ENCODE results near the gene RC3H2.
A peak's percentile ranks its signal among the peaks of the same experiment; 100 is the strongest.
"Not testable (repeated sequence)": the region's sequence is repeated elsewhere in the genome, so short reads cannot be mapped to it uniquely, and the experiment has no call there.

Gene RC3H2

GRCh38 chr9:122837266-122837850 lies 67.8 kb downstream of the RC3H2 start:
- DNase-seq: no peak

GRCh38 chr9:122835313-122835731 lies 69.8 kb downstream of the RC3H2 start:
- DNase-seq: no peak

DNA sequence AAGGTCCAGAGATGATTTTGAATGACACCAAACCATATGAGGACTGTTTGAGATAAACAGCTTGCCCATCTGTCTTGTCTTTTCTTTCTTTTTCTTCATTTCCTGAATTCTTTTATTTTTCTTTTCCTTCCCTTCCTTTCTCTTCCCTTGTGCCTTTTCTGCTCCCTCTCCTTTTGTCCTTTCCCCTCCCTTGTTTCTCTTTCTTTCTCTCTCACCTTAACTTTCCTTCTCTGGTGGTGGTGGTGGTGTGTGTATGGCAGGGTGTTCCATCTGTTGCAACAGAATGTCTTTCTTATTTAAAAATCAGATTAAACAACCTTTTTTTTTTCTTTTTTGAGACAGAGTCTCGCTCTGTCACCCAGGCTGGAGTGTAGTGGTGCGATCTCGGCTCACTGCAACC lies 73.0 kb downstream of the RC3H2 start:
- no peak for DNase-seq

DNA sequence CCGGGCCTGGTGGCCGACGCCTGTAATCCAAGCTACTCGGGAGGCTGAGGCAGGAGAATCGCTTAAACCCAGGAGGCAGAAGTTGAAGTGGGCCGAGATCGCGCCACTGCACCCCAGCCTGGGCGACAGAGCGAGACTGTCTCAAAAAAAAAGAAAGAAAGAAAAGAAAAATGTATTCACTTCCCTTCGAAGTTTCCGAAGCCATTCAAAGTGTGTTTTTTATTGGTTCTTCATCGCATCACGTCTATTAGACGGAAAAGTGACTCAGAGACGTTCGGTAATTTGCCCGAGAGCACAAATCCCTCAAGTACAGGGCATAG lies 76.2 kb downstream of the RC3H2 start:
- DNase-seq: not testable (repeated sequence)

- DNase-seq: no peak
Observed at GRCh38 chr9:122827761-122828093, 77.4 kb downstream of the RC3H2 start.

DNA sequence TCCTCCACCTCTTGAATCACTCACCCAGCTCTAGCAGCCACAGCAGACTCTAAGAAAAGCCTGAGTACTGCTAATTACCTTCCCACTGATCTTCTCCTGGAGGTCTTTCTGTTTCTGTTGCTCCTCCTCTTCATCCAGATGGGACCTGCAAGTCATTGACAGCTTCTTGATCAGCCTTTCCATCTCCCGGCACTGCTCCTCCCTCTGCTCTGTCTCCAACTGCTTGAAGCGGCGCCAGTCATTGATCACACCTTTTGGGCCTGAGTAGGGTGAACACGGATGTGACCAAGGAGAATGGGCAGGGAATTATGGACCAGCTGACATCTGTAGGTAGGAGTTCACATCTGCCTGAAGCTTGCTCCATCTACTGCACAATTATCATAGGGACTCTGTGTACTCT lies 82.2 kb downstream of the RC3H2 start:
- DNase-seq: no peak

GRCh38 chr9:122822056-122822455 lies 83.1 kb downstream of the RC3H2 start:
- DNase-seq: no peak

DNA sequence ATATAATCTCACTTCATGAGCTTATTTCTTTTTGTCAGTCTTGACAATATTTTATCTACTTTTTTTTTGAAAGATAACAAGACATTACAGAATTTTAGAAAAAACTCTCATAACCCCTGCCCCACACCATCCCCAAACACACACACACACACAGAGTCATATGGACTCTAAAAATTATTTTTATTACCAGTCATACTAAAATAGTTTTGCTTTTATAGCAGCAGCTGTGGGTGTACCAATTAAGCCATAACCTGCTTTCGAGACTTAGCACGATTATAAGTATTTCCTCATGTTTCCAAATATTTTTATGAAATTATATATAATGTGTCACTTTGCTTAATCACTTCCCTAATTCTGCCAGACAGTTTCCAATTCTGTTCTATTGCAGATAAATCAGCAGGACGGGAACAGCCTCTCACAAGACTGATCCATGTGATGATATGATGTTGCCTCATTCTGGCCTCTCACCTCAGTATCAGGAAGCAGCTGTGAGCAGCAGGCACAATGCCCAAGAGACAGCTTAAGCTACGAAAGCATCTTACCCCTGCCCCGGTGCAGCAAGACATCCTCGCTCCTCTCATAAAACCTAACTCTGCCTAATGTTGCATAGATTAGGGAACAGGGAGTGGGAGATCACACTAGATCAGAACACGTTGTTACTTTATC lies 83.7 kb downstream of the RC3H2 start:
- no peak for DNase-seq

DNA sequence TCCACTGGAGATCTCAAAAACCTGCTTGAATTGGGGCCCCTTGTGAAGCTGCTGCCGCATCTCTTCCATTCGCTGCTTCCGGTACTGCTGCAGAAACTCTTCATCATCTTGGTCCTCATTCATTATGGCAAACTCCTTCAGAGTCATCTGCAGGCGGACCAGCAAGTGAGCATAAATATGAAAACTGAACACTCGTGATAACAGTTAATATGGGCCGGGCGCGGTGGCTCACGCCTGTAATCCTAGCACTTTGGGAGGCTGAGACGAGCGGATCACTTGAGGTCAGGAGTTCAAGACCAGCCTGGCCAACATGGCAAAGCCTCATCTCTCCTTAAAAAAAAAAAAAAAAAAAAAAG lies 84.7 kb downstream of the RC3H2 start:
- DNase-seq: no peak

GRCh38 chr9:122819791-122820489 lies 85.2 kb downstream of the RC3H2 start:
- DNase-seq: no peak

GRCh38 chr9:122819326-122819725 lies 85.8 kb downstream of the RC3H2 start:
- DNase-seq: no peak

- no peak for DNase-seq
Observed at GRCh38 chr9:122816163-122816867, 88.8 kb downstream of the RC3H2 start.

DNA sequence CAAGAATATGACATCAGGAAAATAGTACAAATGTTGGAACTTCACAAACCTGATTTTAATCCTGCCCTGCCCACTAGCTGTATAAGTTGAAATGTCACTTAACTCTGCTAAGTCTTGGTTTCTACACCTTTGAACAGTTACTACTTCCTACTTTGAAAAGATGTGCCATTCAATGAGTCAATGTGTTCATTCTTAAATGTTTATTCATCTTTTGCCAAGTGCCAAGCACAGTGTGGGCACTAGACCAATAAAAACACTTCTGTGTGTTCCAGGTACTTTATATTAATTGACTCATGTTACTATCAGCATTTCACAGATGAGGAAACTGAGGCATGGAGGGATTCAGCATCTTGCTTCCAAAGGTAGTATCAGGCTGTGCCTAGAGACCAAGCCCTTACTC lies 89.6 kb downstream of the RC3H2 start:
- DNase-seq: no peak

DNA sequence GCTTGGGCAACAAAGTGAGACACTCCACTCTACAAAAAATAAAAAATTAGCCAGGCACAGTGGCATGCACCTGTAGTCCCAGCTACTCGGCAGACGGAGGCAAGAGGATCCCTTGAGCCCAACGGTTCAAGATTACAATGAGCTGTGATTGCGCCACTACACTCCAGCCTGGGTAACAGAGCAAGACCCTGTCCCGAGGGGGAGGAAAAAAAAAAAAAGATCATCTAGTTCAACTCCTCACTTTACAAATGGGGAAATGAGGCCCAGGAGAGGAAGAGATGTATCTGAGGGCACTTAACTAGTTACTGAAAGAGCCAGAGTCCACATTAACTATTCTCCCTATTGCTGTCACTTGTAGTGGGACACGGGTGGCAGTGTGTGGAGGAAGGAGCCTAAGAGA lies 90.6 kb downstream of the RC3H2 start:
- no peak for DNase-seq

GRCh38 chr9:122812736-122813135 lies 92.4 kb downstream of the RC3H2 start:
- no peak for DNase-seq

DNA sequence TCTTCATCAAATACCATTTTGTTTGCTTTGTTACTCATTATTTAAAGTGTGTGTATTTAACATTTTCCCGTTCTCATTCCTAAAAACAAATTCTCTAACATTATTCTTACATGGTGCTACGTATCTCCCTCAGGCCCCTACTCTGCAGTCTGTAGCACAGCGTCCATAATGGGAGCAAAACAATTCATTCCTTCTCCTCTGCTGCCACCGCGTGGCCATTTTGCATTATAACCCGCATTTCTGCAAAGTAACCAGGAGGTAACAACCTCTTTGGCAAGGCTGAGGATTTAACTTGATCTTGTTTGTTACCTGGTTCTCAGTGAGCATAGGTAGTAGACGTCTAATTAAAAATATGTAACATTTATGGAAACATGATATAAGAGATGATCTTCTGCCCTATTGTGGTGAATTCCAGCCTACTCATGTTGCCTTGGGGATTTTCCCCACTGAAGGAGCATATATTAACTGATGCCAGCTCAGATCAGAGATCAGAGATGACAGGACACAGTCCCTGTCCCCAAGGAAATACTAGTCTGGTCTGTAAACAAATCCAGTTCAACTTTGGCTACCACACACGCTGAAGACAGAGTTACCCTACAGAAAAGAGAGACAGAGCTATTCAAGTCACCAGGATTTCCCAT lies 94.7 kb downstream of the RC3H2 start:
- peak; percentile 89 for DNase-seq

- peak; percentile 57 for DNase-seq
Observed at GRCh38 chr9:122809261-122809660, 95.9 kb downstream of the RC3H2 start.

- DNase-seq: no peak
Observed at GRCh38 chr9:122808141-122808540, 97.0 kb downstream of the RC3H2 start.

- DNase-seq: no peak
Observed at GRCh38 chr9:122807271-122807900, 97.8 kb downstream of the RC3H2 start.

DNA sequence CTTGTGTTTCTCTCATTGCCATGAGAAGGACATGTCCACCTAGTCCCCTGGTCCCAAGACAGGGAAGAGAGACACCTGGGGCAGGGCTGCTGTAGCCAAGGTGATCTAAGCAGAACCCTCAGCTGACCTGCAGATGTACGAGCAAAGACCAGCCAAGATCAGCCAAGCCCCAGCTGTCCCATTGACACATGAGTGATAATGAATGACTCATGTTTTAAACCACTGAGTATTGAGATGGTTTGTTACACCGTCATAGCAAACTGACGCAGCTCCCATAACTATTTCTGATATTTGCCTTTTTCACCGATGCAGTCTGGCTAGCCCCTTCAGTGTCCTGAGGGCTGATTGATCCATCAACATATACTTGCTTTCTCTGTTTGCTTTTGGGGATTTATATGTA lies 98.5 kb downstream of the RC3H2 start:
- DNase-seq: no peak

- DNase-seq: no peak
Observed at GRCh38 chr9:122800066-122801060, 104.8 kb downstream of the RC3H2 start, which contains the start of gene OR1K1. OR1K1 (plus strand) TSS chr9:122800123; CDS start chr9:122800123, 0 bp downstream.

Data from DMS79 treated with DMSO at 0.1 percent for 48 hours (cell line).